Glutamatergic neuron (in vitro differentiated cells): ENCODE data around the gene TIPARP. TPM values are rescaled to one million over a fixed set of nuclear protein-coding genes. Genes with fewer than 3 reads are reported as not detected.

Experiments used
- DNase-seq: peaks from one replicate; pipeline ENCODE4 v3.0.0; 2022
- H3K27ac Mint-ChIP-seq: one replicate; pipeline ENCODE4 v1.8.0; 2020; ENCODE audit warnings: mild to moderate bottlenecking, mixed read lengths, inconsistent platforms; ENCODE audit not compliant: unreplicated experiment
- H3K27me3 Mint-ChIP-seq: one replicate; pipeline ENCODE4 v1.8.0; 2020; ENCODE audit warnings: mild to moderate bottlenecking, moderate library complexity, mixed read lengths, inconsistent platforms; ENCODE audit not compliant: unreplicated experiment
- H3K36me3 Mint-ChIP-seq: one replicate; pipeline ENCODE4 v1.8.0; 2020; ENCODE audit warnings: mild to moderate bottlenecking, mixed read lengths, inconsistent platforms; ENCODE audit not compliant: unreplicated experiment
- H3K4me1 Mint-ChIP-seq: one replicate; pipeline ENCODE4 v1.8.0; 2020; ENCODE audit warnings: mild to moderate bottlenecking, low read depth, mixed read lengths, inconsistent platforms; ENCODE audit not compliant: unreplicated experiment
- H3K4me3 Mint-ChIP-seq: one replicate; pipeline ENCODE4 v1.8.0; 2020; ENCODE audit warnings: mild to moderate bottlenecking, mixed read lengths, inconsistent platforms; ENCODE audit not compliant: unreplicated experiment
- H3K9me3 Mint-ChIP-seq: one replicate; pipeline ENCODE4 v1.8.0; 2020; ENCODE audit warnings: mild to moderate bottlenecking, moderate library complexity, mixed read lengths, inconsistent platforms; ENCODE audit not compliant: unreplicated experiment
- total RNA-seq: library from RNA; stranded (reverse); fragmentation: NEBNext Ultra II Directional; extraction: Animal tissue kit (Norgen Biotek cat#: 25700); gene quantifications from one replicate; pipeline ENCODE4 v1.2.1, GENCODE V29; 2021; ENCODE audit not compliant: unreplicated experiment
- TF ChIP-seq, protein P1 (sequence below): fragments of 200-600 bp; sonication (generic); IDR thresholded peaks from one replicate; pipeline ENCODE4 v1.5.0; 2021; ENCODE audit not compliant: partially characterized antibody, unreplicated experiment

Gene TIPARP
- total RNA-seq, 1 donor from 2014 or later: 9.5 TPM

DNA sequence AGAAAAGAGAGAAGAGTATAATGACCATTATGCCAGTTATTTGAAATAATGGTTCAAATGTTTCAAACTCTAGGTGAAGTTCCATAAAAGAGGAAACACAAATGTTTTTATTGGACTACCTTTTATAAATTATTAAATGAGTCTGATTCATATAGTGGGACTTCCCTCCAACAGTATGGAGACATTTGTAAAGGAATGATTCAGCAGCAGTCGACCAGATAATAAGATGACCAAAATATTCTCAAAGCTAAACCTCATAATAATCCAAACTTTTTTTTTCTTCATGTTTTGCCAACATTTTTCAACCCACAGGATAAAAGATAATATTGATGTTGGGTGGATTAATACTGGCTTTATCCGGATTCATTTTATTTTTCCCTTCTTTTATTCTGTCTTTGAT lies 18.8 kb downstream of the TIPARP start:
- Mint-ChIP-seq H3K4me1 (no peaks in the 10 kb centered on the region), H3K27ac (no peak overlapping the region), H3K9me3 (no peaks in the 10 kb centered on the region), H3K4me3 (no peak overlapping the region), H3K36me3 (no peaks in the 10 kb centered on the region), H3K27me3 (no peaks in the 10 kb centered on the region)
- DNase-seq: no peak
- TF ChIP-seq, protein P1, sequence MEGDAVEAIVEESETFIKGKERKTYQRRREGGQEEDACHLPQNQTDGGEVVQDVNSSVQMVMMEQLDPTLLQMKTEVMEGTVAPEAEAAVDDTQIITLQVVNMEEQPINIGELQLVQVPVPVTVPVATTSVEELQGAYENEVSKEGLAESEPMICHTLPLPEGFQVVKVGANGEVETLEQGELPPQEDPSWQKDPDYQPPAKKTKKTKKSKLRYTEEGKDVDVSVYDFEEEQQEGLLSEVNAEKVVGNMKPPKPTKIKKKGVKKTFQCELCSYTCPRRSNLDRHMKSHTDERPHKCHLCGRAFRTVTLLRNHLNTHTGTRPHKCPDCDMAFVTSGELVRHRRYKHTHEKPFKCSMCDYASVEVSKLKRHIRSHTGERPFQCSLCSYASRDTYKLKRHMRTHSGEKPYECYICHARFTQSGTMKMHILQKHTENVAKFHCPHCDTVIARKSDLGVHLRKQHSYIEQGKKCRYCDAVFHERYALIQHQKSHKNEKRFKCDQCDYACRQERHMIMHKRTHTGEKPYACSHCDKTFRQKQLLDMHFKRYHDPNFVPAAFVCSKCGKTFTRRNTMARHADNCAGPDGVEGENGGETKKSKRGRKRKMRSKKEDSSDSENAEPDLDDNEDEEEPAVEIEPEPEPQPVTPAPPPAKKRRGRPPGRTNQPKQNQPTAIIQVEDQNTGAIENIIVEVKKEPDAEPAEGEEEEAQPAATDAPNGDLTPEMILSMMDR: no peak

DNA sequence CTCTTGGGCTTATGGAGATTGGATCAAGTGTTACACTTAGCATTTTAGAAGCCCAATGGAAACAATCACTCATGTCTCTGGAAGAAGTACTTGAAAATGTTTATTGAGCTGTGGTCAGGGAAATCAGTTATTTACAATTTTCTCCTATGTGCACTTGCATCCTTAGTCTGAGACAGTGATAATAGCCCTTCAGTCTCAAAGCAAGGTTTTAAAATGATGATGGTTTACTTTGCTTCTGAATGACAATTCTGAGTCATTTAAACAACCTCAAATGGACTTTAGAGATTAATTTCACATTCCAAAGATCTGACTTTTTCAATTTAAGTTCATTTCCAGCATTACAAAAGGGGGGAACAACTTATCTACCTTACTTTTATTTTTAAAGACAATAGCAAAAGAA lies 20.1 kb downstream of the TIPARP start:
- DNase-seq: no peak
- no peak overlapping the region for H3K4me3 Mint-ChIP-seq
- H3K27ac Mint-ChIP-seq: no peak overlapping the region
- TF ChIP-seq, protein P1: no peak
- H3K4me1 Mint-ChIP-seq: no peaks in the 10 kb centered on the region
- H3K27me3 Mint-ChIP-seq: no peaks in the 10 kb centered on the region
- H3K9me3 Mint-ChIP-seq: no peaks in the 10 kb centered on the region
- no peaks in the 10 kb centered on the region for H3K36me3 Mint-ChIP-seq

DNA sequence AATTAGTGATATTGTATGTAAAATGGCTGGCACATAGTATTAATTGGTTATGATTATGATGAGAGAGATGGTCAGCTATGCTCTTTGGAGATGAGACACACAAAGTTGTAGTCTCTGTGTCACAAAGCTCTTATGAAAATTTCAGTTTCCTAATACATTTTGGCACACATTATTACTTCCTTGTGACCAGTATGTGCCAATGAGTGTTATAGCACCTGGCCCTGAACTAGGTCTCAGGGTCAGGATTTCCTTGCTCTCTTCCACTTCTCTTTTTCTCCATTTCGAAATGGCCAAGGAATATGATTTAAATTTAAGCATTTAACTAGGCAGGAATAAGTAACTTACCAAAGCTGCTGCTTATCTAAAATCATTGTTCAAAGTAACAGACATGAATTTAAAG lies 28.0 kb downstream of the TIPARP start:
- no peak for DNase-seq
- Mint-ChIP-seq H3K4me1 (no peaks in the 10 kb centered on the region), H3K36me3 (no peaks in the 10 kb centered on the region), H3K4me3 (no peak overlapping the region), H3K9me3 (no peaks in the 10 kb centered on the region), H3K27me3 (no peaks in the 10 kb centered on the region), H3K27ac (no peak overlapping the region)
- TF ChIP-seq, protein P1: no peak

- Mint-ChIP-seq H3K9me3 (no peaks in the 10 kb centered on the region), H3K27me3 (no peaks in the 10 kb centered on the region), H3K27ac (no peak overlapping the region), H3K36me3 (no peaks in the 10 kb centered on the region), H3K4me3 (no peak overlapping the region), H3K4me1 (no peaks in the 10 kb centered on the region)
- TF ChIP-seq, protein P1: no peak
- DNase-seq: no peak
Observed at GRCh38 chr3:156704370-156705036, 30.1 kb downstream of the TIPARP start.

DNA sequence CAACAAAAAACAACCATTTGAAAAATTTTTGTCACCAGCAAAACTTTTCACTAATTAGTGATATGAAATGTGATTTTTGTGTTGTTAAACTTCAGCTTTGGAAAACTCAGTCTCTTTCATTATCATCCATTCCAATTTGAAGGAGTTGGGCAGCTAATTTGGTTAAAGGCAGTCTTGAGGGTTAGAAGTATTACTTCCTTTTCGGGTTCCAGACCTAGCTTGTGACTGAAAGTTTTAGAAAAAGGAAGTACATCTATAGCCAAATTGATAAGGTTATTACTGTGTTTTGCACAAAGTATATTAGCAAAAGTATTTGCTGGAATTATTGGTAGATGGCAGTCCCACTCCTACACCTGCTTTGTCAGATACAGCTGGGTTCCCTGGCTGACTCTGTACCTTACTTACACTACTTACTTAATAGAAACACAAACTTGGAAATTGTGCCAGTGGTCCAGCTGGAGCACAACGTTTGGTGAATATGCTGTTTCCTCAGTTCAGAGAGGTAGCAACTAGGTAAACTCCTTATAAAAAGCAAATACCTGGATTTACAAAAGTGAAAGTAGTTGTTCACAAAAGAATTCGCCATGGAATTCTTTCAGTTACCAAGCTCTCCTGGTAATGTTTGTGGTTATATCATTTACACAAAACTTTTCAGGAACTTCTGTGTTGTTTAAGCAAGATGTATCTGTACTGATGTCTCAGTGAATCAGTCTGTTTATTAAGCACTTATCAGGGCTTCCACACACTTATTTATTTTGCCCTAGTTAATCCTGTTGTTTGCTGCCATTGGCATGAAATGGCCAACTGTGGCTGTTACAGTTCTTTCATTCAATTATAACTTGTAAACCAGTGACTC lies 31.6 kb downstream of the TIPARP start:
- H3K4me1 Mint-ChIP-seq: no peaks in the 10 kb centered on the region
- no peak overlapping the region for H3K27ac Mint-ChIP-seq

More for the DNA sequence above, 31.6 kb downstream of the TIPARP start:
- Mint-ChIP-seq H3K9me3 (no peaks in the 10 kb centered on the region), H3K4me3 (no peak overlapping the region), H3K27me3 (no peaks in the 10 kb centered on the region), H3K36me3 (no peaks in the 10 kb centered on the region)
- TF ChIP-seq, protein P1: no peak
- no peak for DNase-seq
